HEK293 (cell line): Measurements from ENCODE around the gene MAPRE2.

ENCODE experiments used
- CTCF ChIA-PET: fragments of 350-600 bp; formaldehyde crosslinking; extraction: SDS; loops from one replicate; lab custom pipeline; 2021; ENCODE audit warnings: antibody characterized with exemption; lab: Yijun Ruan, JAX
- POLR2A ChIA-PET: fragments of 300-600 bp; formaldehyde crosslinking; extraction: SDS; loops from one replicate; lab custom pipeline; 2020; ENCODE audit warnings: antibody characterized with exemption, inconsistent platforms; lab: Yijun Ruan, JAX
- H3K27ac ChIP-seq: fragments of 200-500 bp; sonication (Bioruptor generic); 2 replicates; pipeline ENCODE4 v1.5.1; 2014; ENCODE audit warnings: low read depth, low read length, control low read depth, inconsistent platforms; ENCODE audit errors: extremely low read depth
- H3K36me3 ChIP-seq, 2 experiments: fragments of 200-500 bp in 1 of 2; sonication (Bioruptor generic) in 1 of 2; 1 replicate in 1 of 2; 2 replicates in 1 of 2; pipeline ENCODE4 v1.5.1; 2014 to 2017; ENCODE audit warnings: inconsistent platforms in 2 of 2, low read length in 2 of 2; ENCODE audit not compliant: control insufficient read depth in 2 of 2, insufficient read depth in 1 of 2
- H3K4me1 ChIP-seq: fragments of 200-500 bp; sonication (Bioruptor generic); 2 replicates; pipeline ENCODE4 v1.5.1; 2014; ENCODE audit warnings: mild to moderate bottlenecking, low read length, inconsistent platforms; ENCODE audit not compliant: control insufficient read depth, insufficient read depth
- H3K4me3 ChIP-seq: 2 replicates; pipeline ENCODE4 v1.5.1; 2011; ENCODE audit warnings: low read depth, mild to moderate bottlenecking, control low read depth, low read length, moderate library complexity
- H3K9me3 ChIP-seq: fragments of 200-500 bp; sonication (Bioruptor generic); 2 replicates; pipeline ENCODE4 v1.5.1; 2014; ENCODE audit warnings: low read depth, low read length, inconsistent platforms; ENCODE audit not compliant: control insufficient read depth, insufficient read depth
- ATF2 ChIP-seq: fragments of 450-650 bp; formaldehyde crosslinking; IDR thresholded peaks from 2 replicates; pipeline ENCODE4 v1.5.1; 2016; ENCODE audit warnings: missing biosample characterization, missing genetic modification characterization, low read depth
- BCL6B ChIP-seq: fragments of 450-650 bp; formaldehyde crosslinking; IDR thresholded peaks from 2 replicates; pipeline ENCODE4 v1.5.1; 2017; ENCODE audit warnings: missing biosample characterization, missing genetic modification characterization
- GLI4 ChIP-seq: fragments of 450-650 bp; formaldehyde crosslinking; IDR thresholded peaks from 2 replicates; pipeline ENCODE4 v1.5.1; 2016; ENCODE audit warnings: missing biosample characterization, missing genetic modification characterization
- KLF1 ChIP-seq: fragments of 450-650 bp; formaldehyde crosslinking; IDR thresholded peaks from 2 replicates; pipeline ENCODE4 v1.5.1; 2016; ENCODE audit warnings: missing biosample characterization, missing genetic modification characterization
- PATZ1 ChIP-seq: fragments of 450-650 bp; formaldehyde crosslinking; IDR thresholded peaks from 2 replicates; pipeline ENCODE4 v1.5.1; 2016; ENCODE audit warnings: missing biosample characterization, missing genetic modification characterization
- REST ChIP-seq: fragments of 450-650 bp; formaldehyde crosslinking; IDR thresholded peaks from 2 replicates; pipeline ENCODE4 v1.5.1; 2016; ENCODE audit warnings: missing biosample characterization, missing genetic modification characterization
- SALL2 ChIP-seq: fragments of 450-650 bp; formaldehyde crosslinking; IDR thresholded peaks from 2 replicates; pipeline ENCODE4 v1.5.0; 2017; ENCODE audit warnings: missing biosample characterization, mild to moderate bottlenecking, missing genetic modification characterization, borderline replicate concordance
- ZBTB17 ChIP-seq: fragments of 450-650 bp; formaldehyde crosslinking; IDR thresholded peaks from 2 replicates; pipeline ENCODE4 v1.5.1; 2016; ENCODE audit warnings: missing biosample characterization, missing genetic modification characterization
- ZBTB21 ChIP-seq: fragments of 450-650 bp; formaldehyde crosslinking; IDR thresholded peaks from 2 replicates; pipeline ENCODE4 v1.5.1; 2017; ENCODE audit warnings: missing biosample characterization, missing genetic modification characterization
- ZBTB7A ChIP-seq: fragments of 450-650 bp; formaldehyde crosslinking; IDR thresholded peaks from 2 replicates; pipeline ENCODE4 v1.5.1; 2016; ENCODE audit warnings: low read depth, missing biosample characterization, missing genetic modification characterization
- ZNF138 ChIP-seq: fragments of 450-650 bp; formaldehyde crosslinking; IDR thresholded peaks from 2 replicates; pipeline ENCODE4 v1.5.1; 2016; ENCODE audit warnings: missing biosample characterization, missing genetic modification characterization, borderline replicate concordance
- ZNF174 ChIP-seq: fragments of 450-650 bp; formaldehyde crosslinking; IDR thresholded peaks from 2 replicates; pipeline ENCODE4 v1.5.0; 2017; ENCODE audit warnings: missing biosample characterization, mild to moderate bottlenecking, missing genetic modification characterization
- ZNF398 ChIP-seq: fragments of 450-650 bp; formaldehyde crosslinking; IDR thresholded peaks from 2 replicates; pipeline ENCODE4 v1.5.1; 2017; ENCODE audit warnings: missing biosample characterization, missing genetic modification characterization
- ZNF449 ChIP-seq: fragments of 450-650 bp; formaldehyde crosslinking; IDR thresholded peaks from 2 replicates; pipeline ENCODE4 v1.5.1; 2017; ENCODE audit warnings: missing biosample characterization, mild to moderate bottlenecking, missing genetic modification characterization, moderate library complexity
- ZNF530 ChIP-seq: fragments of 450-650 bp; formaldehyde crosslinking; IDR thresholded peaks from 2 replicates; pipeline ENCODE4 v1.5.1; 2016; ENCODE audit warnings: low read depth, missing biosample characterization, missing genetic modification characterization
- ZNF610 ChIP-seq: fragments of 450-650 bp; formaldehyde crosslinking; IDR thresholded peaks from 2 replicates; pipeline ENCODE4 v1.5.1; 2016; ENCODE audit warnings: missing biosample characterization, missing genetic modification characterization, borderline replicate concordance
- ZNF768 ChIP-seq: fragments of 450-650 bp; formaldehyde crosslinking; IDR thresholded peaks from 2 replicates; pipeline ENCODE4 v1.5.1; 2018; ENCODE audit warnings: missing biosample characterization, mild to moderate bottlenecking, missing genetic modification characterization

MAPRE2 gene

GRCh38 chr18:35085450-35086380 lies 44.5 kb downstream of the MAPRE2 start:
- no peaks in the 10 kb centered on the region for H3K9me3 ChIP-seq
- no peak overlapping the region for H3K4me3 ChIP-seq
- H3K36me3 ChIP-seq: no peaks in the 10 kb centered on the region
- POLR2A ChIA-PET: no interaction called here
- H3K4me1 ChIP-seq: no peaks in the 10 kb centered on the region
- TF ChIP-seq ZNF174 (no peak), BCL6B (tag by site-specific recombination) (no peak), ZNF398 (tag by site-specific recombination) (no peak), ZNF610 (tag by site-specific recombination) (no peak), ZNF449 (tag by site-specific recombination) (no peak), ZBTB17 (no peak), ZBTB21 (tag by site-specific recombination) (no peak), ATF2 (tag by site-specific recombination) (no peak), GLI4 (tag by site-specific recombination) (no peak), ZNF768 (tag by site-specific recombination) (no peak), REST (tag by site-specific recombination) (no peak), ZNF530 (tag by site-specific recombination) (no peak), KLF1 (no peak), SALL2 (tag by site-specific recombination) (no peak), ZNF138 (tag by site-specific recombination) (no peak), PATZ1 (tag by site-specific recombination) (no peak), ZBTB7A (no peak)
- H3K27ac ChIP-seq: no peak overlapping the region
- CTCF ChIA-PET: interaction anchor here (1.4 kb wide), 1 partner anchor 59 kb away, joined by 3 read pairs; no protein-coding TSS in a partner anchor
